HG03558 (cell line): Measurements from ENCODE around the gene LTBP4.
"Not testable (repeated sequence)": the region's sequence is repeated elsewhere in the genome, so short reads cannot be mapped to it uniquely, and the experiment has no call there.

Experiments
- ATAC-seq: cut with Tn5 transposase; IDR thresholded peaks from one replicate; pipeline ENCODE4 v1.9.1; 2021; ENCODE audit warnings: moderate number of reproducible peaks; ENCODE audit not compliant: unreplicated experiment; ENCODE audit errors: extremely low read depth

The LTBP4 gene

DNA sequence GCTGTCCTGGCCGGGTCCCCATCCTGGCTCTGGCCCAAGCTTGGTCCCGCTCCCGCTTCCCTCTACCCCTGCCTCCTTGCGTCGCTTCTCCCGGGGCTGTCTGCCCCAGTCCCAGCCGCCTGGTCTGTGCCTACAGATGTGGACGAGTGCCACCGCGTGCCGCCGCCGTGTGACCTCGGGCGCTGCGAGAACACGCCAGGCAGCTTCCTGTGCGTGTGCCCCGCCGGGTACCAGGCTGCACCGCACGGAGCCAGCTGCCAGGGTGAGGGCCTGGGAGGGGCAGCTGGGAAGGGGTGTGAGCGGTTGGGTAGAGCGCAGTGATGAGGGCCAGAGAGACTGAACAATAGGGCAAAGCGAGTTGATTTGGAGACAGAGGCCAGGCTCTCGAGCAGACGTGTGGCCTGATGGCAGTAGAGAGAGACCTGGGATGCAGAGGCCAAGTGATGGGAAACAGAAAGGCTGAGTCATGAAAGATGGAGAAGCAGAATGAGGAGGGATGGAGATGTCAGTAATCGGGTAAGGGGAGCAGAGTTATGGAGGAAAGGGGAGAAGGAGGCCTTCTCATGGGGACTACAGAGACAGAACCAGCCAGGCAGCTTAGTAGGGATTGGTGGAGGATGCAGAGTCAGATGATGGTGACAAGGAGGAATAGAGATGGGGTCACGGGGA, 9.4 kb downstream of the LTBP4 start:
- ATAC-seq, result no peak

DNA sequence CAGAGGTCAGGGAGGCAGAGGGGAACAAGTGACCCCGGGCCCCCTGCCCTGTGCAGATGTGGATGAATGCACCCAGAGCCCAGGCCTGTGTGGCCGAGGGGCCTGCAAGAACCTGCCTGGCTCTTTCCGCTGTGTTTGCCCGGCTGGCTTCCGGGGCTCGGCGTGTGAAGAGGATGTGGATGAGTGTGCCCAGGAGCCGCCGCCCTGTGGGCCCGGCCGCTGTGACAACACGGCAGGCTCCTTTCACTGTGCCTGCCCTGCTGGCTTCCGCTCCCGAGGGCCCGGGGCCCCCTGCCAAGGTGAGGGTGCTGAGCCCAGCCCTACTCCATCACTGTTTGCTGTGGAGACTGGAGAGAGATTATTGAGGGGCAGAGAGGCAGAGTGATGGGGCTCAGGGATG, 9.9 kb downstream of the LTBP4 start:
- no peak for ATAC-seq

DNA sequence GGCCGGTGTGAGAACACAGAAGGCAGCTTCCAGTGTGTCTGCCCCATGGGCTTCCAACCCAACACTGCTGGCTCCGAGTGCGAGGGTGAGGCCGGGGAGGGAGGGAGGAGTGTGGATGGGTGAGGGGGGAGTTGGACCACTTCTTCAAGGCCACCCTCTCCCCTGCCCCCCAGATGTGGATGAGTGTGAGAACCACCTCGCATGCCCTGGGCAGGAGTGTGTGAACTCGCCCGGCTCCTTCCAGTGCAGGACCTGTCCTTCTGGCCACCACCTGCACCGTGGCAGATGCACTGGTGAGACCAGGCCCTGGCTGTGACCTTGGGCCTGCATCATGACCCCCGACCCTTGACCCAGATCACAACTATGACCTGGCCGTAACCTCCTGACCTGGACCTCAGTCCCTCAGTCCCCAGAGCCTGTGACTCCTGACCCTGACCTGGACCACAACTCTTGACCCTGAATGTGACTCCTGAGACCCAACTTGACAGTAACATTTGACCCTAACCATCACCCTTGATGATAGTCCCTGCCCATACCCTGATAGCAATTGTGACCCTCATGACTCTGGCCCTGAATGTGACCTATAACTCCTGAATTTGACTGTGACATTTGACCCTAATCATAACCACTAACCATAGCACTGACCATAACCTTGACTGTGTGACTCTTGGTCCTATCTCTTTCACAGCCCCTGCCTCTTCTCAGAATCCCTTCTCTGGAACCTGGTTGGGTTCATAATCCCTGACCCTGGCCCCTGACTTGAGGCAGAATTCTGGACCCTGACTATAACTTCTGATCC, 10.9 kb downstream of the LTBP4 start:
- ATAC-seq, result no peak

DNA sequence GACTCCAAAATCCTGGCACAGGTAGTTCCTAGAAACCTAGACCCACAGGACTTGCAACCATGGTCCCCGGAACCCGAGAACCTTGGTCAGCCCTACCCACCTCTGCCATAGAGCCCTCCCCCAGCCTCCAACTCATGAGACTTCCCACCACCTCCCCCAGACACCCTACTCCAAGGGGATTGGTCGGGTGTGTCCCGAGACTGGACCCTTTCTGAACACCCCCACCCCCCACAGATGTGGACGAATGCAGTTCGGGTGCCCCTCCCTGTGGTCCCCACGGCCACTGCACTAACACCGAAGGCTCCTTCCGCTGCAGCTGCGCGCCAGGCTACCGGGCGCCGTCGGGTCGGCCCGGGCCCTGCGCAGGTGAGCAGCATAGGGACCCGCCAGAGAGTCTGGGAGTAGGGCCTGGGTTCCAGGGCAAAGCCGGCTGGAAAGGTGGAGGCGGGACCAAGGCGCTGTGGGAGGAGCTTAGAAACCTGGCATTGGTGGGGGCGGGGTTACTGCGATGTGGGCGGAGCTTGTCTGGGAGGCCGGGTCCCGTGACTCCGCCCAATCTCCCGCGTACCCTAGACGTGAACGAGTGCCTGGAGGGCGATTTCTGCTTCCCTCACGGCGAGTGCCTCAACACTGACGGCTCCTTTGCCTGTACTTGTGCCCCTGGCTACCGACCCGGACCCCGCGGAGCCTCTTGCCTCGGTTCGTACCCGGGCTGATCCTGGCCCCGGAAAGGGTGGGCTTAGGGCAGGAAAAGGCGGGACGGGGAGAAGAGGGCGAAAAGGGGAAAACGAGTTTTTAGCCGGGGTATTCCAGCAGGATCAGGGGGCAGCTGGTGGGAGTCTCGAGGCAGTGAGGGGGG, 11.9 kb downstream of the LTBP4 start:
- no peak for ATAC-seq

DNA sequence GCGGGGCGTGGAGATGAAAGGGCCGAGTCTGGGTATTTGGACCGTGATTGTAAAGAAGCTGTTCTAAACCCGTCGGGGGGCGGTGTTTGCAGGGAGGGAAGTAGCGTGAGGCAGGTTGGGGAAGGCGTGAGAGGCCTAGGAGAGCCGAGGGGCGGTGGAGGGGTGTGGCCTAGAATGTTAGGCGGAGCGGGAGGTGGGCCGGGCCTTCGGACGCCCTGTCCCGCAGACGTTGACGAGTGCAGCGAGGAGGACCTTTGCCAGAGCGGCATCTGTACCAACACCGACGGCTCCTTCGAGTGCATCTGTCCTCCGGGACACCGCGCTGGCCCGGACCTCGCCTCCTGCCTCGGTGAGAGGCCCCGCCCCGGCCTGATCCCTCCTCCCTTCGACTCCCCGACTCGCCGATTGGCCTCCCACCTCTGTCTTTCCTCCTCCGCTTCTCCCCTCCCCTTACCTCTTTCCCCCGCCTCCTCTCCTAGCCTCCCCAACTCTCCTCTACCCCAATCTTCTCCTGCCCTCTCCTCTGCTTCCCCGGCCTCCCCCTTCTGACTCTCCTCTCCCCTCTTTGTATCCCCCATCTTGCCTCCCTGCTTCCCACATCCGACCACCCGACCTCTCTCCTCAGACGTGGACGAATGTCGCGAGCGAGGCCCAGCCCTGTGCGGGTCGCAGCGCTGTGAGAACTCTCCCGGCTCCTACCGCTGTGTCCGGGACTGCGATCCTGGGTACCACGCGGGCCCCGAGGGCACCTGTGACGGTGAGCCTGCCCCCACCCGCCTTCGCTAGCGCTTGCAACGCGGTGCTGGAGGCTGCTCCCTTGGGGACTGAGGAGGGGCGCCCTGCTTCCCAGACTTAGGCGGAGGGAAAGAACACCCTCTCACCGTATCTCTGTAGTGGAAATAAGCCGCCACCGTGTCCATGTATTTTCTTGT, 12.8 kb downstream of the LTBP4 start:
- ATAC-seq, result no peak

DNA sequence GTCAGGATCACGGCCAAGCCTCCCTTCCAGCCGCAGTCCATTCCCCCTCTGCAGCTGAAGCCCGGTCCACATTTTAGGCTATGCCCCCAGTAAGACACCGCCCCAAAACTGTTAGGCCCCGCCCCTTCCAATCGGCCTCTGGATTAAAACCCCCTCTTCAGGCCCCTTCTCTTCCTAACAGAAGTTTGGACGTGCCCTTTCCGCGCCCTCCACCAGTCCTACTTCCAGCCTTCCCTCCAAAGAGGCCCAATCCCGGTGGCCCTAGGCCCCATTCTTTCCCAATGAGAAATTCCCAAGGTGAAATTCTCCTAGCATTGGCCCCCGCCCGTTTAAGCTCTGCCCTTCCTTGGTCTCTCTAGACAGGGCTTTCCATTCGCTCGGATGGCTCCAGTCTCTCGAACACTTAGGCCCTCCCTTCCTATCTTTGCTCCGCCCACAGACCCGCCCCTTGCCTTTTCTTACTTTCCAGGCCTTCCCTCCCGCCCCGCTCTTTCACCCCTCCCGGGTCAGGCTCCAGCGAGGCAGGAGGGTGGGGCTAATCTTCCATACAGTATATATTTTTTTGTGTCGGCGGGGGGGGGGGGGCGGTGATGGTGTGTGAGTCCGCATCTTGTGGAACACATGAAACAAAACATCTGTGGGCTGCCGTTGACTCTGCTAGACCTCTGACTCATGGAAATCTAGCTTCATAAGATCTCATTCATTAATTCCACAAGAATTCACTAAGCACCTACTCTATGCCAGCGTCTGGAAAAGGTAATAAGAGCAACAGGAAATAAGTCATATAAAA, 13.6 kb downstream of the LTBP4 start:
- ATAC-seq, result no peak

DNA sequence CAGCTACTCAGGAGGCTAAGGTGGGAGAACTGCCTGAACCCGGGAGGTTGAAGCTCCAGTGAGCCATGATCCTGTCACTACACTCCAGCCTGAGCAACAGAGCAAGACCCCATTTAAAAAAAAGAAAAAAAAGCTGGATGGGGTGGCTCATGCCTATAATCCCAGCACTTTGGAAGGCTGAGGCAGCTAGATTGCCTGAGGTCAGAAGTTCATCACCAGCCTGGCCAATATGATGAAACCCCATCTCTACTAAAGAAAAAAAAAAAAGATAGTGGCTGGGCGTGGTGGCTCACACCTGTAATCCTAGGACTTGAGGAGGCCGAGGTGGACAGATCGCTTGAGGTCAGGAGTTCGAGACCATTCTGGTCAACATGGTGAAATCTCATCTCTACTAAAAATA, 15.0 kb downstream of the LTBP4 start:
- no peak for ATAC-seq

DNA sequence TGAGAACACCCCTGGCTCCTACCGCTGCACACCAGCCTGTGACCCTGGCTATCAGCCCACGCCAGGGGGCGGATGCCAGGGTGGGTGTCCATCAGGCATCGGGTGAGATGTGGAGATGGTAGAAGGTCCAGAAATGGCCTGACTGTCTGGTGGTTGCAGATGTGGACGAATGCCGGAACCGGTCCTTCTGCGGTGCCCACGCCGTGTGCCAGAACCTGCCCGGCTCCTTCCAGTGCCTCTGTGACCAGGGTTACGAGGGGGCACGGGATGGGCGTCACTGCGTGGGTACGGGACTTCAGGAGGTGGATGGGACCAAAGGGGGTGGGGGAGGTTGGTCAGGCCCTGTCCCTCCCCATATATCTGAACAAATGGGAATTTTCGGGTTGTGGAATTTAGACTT, 15.8 kb downstream of the LTBP4 start:
- ATAC-seq, result no peak

DNA sequence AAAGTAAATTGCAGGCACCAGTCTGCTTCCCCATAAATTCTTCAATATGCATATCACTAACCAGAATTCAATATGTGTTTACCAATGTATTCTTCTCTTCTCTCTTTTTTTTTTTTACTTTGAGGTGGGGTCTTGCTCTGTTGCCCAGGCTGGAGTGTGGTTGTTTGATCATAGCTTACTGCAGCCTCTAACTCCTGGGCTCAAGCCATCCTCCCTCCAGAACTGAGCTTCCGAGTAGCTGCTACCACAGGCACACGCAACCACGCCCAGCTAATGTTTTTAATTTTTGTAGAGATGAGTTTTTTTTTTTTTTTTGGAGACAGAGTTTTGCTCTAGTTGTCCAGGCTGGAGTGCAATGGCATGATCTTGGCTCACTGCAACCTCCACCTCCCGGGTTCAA, 16.8 kb downstream of the LTBP4 start:
- ATAC-seq, result no peak

DNA sequence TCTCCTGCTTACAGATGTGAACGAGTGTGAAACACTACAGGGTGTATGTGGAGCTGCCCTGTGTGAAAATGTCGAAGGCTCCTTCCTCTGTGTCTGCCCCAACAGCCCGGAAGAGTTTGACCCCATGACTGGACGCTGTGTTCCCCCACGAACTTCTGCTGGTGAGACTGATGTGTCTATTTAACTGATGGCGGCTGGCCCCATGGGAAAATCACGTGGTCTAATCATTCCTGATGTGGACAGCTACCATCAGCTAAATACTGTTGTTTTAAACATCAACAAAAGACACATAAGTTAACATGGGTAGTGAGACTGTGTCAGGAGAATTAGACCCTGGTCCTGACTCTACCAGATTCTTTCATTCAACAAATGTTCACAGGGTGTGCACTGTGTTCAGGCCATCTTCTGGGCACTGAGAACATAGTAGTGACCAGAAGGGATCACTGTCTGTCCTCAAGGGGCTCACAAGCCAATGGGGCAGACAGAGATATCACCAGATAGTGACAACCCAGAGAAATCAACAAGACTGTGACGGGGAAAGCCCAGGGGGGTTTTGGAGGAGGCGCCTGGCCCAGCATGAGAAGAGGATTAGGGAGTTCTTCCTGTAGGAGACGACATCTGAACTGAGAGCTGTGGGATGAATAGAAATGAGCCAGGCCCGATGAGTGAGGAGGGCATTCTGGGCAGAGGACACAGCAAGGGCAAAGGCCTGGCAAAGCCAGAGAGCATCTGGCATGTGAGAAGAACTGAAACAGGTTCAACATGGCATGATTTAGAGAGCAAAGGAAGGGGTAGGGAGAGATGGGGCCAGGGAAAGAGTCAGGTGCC, 18.4 kb downstream of the LTBP4 start:
- ATAC-seq, result no peak

DNA sequence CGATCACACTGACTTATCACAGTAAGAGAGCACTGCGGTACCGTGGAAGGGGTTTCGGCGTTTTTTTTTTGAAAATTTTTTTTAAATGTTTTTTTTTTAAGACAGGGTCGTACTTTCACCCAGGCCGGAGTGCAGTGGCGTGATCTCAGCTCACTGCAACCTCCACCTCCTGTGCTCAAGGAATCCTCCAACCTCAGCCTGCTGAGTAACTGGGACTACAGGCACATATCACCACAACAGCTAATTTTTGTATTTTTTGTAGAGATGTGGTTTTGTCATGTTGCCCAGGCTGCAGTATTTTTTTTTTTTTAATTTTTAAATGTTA, 19.0 kb downstream of the LTBP4 start:
- ATAC-seq, result no peak

DNA sequence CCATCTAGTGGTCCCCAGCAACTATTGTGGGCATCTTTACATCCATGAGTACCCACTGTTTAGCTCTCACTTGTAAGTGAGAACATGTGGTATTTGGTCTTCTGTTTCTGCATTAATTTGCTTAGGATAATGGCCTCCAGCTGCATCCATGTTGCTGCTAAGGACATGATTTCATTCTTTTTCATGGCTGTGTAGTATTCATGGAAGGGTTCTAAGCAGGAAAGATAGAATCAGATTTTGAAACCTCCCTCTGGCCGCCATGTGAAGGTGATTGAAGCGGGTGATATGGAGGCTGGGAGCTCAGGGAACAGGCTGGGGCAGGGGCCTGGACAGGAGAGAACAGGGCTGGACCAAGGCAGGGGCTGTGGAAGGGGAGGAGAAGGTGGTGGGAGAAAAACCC, 20.1 kb downstream of the LTBP4 start:
- ATAC-seq, result no peak

DNA sequence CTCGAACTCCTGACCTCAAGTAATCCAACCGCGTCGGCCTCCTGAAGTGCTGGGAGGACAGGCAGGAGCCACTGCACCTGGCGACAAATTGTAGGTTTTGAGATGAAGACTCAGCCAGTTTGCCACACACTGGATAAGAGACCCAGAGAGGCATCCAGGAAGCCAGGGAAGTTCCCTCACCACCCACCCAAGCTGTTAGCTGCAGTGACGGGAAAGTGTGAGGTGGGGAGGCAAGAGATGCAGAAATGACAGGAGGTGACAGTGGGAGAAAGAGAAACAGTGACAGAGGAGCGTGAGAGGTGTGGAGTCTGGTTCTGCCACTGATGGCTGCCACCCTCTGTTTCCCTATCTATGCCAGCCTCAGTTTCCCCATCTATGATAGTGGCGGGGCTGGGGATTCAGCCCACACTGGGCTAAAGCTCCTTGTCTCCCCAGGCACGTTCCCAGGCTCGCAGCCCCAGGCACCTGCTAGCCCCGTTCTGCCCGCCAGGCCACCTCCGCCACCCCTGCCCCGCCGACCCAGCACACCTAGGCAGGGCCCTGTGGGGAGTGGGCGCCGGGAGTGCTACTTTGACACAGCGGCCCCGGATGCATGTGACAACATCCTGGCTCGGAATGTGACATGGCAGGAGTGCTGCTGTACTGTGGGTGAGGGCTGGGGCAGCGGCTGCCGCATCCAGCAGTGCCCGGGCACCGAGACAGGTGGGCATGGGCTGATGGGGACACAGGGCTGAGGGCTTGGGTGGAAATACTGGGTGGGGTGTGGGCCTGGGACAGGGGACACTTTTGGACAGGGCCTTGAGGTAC, 21.0 kb downstream of the LTBP4 start:
- ATAC-seq, result no peak

DNA sequence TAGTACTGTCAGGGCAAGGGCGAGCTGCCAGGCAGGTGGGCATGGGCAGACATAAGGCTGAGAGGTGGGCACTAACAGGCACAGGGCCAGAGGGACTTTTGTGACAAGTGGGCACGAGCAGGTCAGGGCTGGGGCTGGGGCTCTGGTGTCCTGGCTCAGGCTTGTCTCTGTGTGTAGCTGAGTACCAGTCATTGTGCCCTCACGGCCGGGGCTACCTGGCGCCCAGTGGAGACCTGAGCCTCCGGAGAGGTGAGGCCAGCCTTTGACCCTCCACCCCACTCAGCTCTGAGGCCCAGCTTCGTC, 21.6 kb downstream of the LTBP4 start:
- ATAC-seq, result no peak

DNA sequence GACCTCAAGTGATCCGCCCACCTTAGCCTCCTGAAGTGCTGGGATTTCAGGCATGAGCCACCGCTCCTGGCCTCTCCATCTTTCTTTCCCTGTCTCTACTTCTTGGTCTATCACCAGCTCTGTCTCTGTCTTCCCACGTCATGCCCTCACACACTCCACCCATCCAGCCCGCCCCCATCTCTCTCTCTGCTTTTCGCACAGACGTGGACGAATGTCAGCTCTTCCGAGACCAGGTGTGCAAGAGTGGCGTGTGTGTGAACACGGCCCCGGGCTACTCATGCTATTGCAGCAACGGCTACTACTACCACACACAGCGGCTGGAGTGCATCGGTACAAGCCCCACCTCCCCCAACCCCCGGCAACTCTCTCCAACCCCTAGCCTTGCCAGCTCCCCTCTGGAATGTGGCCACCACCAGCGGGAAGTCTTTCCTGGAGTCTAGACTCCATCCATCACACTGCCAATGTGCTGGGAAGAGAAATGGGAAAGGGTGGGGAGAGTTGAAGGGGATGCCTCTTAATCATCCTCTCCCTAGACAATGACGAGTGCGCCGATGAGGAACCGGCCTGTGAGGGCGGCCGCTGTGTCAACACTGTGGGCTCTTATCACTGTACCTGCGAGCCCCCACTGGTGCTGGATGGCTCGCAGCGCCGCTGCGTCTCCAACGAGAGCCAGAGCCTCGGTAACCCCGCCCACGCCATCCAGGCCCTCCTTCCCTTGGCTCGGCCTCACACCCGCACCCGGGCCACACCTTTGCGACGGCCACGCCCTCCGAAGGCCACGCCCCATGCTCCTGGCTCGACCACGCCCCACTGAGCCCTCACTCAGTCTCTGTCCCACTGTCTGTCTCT, 22.5 kb downstream of the LTBP4 start:
- ATAC-seq, result no peak

DNA sequence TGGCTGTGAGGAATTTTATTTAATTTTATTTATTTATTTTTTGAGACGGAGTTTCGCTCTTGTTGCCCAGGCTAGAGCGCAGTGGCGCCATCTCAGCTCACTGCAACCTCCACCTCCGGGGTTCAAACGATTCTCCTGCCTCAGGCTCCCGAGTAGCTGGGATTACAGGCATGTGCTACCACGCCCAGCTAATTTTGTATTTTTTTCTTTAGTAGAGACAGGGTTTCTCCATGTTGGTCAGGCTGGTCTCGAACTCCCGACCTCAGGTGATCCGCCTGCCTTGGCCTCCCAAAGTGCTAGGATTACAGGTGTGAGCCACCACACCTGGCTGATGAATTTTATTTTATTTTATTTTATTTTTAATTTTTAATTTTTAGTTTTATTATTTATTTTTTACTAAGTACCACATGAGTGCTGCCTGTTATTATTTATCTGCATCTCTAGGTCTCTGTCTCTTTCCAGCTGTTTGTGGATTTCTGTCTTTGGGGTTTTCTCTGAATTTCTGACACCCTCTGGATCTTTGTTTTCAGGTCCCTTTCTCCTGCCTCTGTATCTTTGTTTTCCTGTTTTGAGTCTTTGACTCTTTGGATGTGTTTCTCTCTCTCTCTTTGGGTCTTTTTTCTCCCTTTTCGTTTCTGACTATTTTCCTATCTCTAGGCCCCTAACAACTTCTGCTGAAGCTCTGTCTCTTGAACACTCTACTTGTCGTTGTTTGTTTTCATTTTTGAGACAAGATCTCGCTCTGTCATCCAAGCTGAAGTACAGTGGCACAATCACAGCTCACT, 23.4 kb downstream of the LTBP4 start:
- ATAC-seq, result not testable (repeated sequence)
